Hepatocyte (in vitro differentiated cells): ENCODE results near the gene ERAP2. TPM values are rescaled to one million over a fixed set of nuclear protein-coding genes. Genes with fewer than 3 reads are reported as not detected.
A peak's percentile ranks its signal among the peaks of the same experiment; 100 is the strongest.
"Not testable (repeated sequence)": the region's sequence is repeated elsewhere in the genome, so short reads cannot be mapped to it uniquely, and the experiment has no call there.

Experiments used
- DNase-seq: peaks from one replicate; pipeline ENCODE4 v3.0.0-alpha.2; 2016; ENCODE audit warnings: low spot score
- H2AFZ ChIP-seq: fragments of 200-600 bp; sonication (generic); 2 replicates; pipeline ENCODE4 v1.6.0; 2016; ENCODE audit warnings: antibody characterized with exemption, mild to moderate bottlenecking
- H3K27ac ChIP-seq: fragments of 200-600 bp; sonication (generic); 2 replicates; pipeline ENCODE4 v1.5.1; 2016; ENCODE audit warnings: mild to moderate bottlenecking
- H3K27me3 ChIP-seq: fragments of 200-600 bp; sonication (generic); 2 replicates; pipeline ENCODE4 v1.6.1; 2016
- H3K36me3 ChIP-seq: fragments of 200-600 bp; sonication (generic); replicated peaks from 2 replicates; pipeline ENCODE4 v1.5.1; 2016; ENCODE audit warnings: low read depth; ENCODE audit not compliant: insufficient read depth
- H3K4me1 ChIP-seq: fragments of 200-600 bp; sonication (generic); 2 replicates; pipeline ENCODE4 v1.5.1; 2016; ENCODE audit warnings: mild to moderate bottlenecking, moderate library complexity; ENCODE audit not compliant: insufficient read depth
- H3K4me2 ChIP-seq: fragments of 200-600 bp; sonication (generic); 2 replicates; pipeline ENCODE4 v1.6.0; 2016
- H3K4me3 ChIP-seq: fragments of 200-600 bp; sonication (generic); 2 replicates; pipeline ENCODE4 v1.5.1; 2016; ENCODE audit warnings: mild to moderate bottlenecking
- H3K79me2 ChIP-seq: fragments of 200-600 bp; sonication (generic); 2 replicates; pipeline ENCODE4 v1.6.0; 2017; ENCODE audit warnings: mild to moderate bottlenecking
- H3K9me2 ChIP-seq: fragments of 200-600 bp; sonication (generic); replicated peaks from 2 replicates; pipeline ENCODE4 v1.6.0; 2017; ENCODE audit warnings: mild to moderate bottlenecking; ENCODE audit not compliant: insufficient read depth
- H3K9me3 ChIP-seq: fragments of 200-600 bp; sonication (generic); 2 replicates; pipeline ENCODE4 v1.5.1; 2016; ENCODE audit warnings: low read depth, mild to moderate bottlenecking
- H4K20me1 ChIP-seq: fragments of 200-600 bp; sonication (generic); 2 replicates; pipeline ENCODE4 v1.6.0; 2016; ENCODE audit warnings: mild to moderate bottlenecking; ENCODE audit not compliant: insufficient read depth, poor library complexity, severe bottlenecking
- CTCF ChIP-seq: fragments of 200-600 bp; sonication (generic); IDR thresholded peaks from 2 replicates; pipeline ENCODE4 v1.5.1; 2016; ENCODE audit warnings: antibody characterized with exemption, mild to moderate bottlenecking; ENCODE audit not compliant: poor library complexity
- EZH2 ChIP-seq: fragments of 200-600 bp; sonication (generic); IDR thresholded peaks from 2 replicates; pipeline ENCODE4 v1.6.1; 2016; ENCODE audit warnings: antibody characterized with exemption, mild to moderate bottlenecking, borderline replicate concordance
- EZH2phosphoT487 ChIP-seq: fragments of 200-600 bp; sonication (generic); IDR thresholded peaks from one replicate; pipeline ENCODE4 v1.6.1; 2018; ENCODE audit warnings: antibody characterized with exemption, mild to moderate bottlenecking, low read depth, moderate library complexity; ENCODE audit not compliant: unreplicated experiment, severe bottlenecking
- WGBS: methylation state at CpG from one replicate; pipeline ENCODE4 v1.1.6; 2016; ENCODE audit warnings: low lambda C conversion rate; ENCODE audit errors: missing lambda C conversion rate; 5-methylcytosine and 5-hydroxymethylcytosine counted together
- polyA plus RNA-seq: library from polyadenylated mRNA; unstranded; fragments of >200 nt; fragmentation: Nextera tagmentation; extraction: Ambion mirVana; gene quantifications from 2 replicates; pipeline ENCODE4 v1.2.1, GENCODE V29; 2016
- total RNA-seq: library from RNA; depleted of rRNA; stranded (reverse); fragments of >200 nt; gene quantifications from 2 replicates; pipeline ENCODE4 v1.2.3, GENCODE V29; 2014

ERAP2 gene
- total and polyA plus RNA-seq, 2 experiments from 2014 or later, result 0.87 to 1.5 TPM

GRCh38 chr5:96875791-96876291, 459 bp upstream of the ERAP2 start:
- no peaks in the 10 kb centered on the region for H3K27me3 ChIP-seq
- peaks cover 4% of the 10 kb centered on the region for H3K4me1 ChIP-seq
- H4K20me1 ChIP-seq, result no peaks in the 10 kb centered on the region
- no peaks in the 10 kb centered on the region for H3K9me3 ChIP-seq
- peak overlapping the region; percentile 41 for H3K27ac ChIP-seq
- no peaks in the 10 kb centered on the region for H3K79me2 ChIP-seq
- H3K9me2 ChIP-seq, result no peaks in the 10 kb centered on the region
- TF ChIP-seq CTCF (no peak), EZH2 (no peak), EZH2phosphoT487 (no peak)
- no peak for DNase-seq
- H3K36me3 ChIP-seq, result no peaks in the 10 kb centered on the region
- peak overlapping the region; percentile 50 for H2AFZ ChIP-seq
- H3K4me2 ChIP-seq, result peak overlapping the region; percentile 72
- H3K4me3 ChIP-seq, result peak overlapping the region; percentile 3
- 22% methylated on average over 4 of the region's 4 CpGs for WGBS

- H3K9me3 ChIP-seq, H3K27me3 ChIP-seq, H4K20me1 ChIP-seq, H3K79me2 ChIP-seq, H3K4me3 ChIP-seq, H3K4me1 ChIP-seq, H3K9me2 ChIP-seq, DNase-seq, H3K36me3 ChIP-seq: not testable (repeated sequence)
- Histone ChIP-seq H3K27ac (peak overlapping the region; percentile 9), H2AFZ (peak overlapping the region; percentile 50), H3K4me2 (peak overlapping the region; percentile 72)
- 80% methylated on average over 12 of the region's 12 CpGs for WGBS
Measured at GRCh38 chr5:96876977-96877469, 723 bp downstream of the ERAP2 start.

GRCh38 chr5:96879665-96880064, 3.4 kb downstream of the ERAP2 start:
- Histone ChIP-seq H3K4me2 (no peak overlapping the region), H3K4me1 (peaks cover 4% of the 10 kb centered on the region)
- no peak for DNase-seq

More at GRCh38 chr5:96879665-96880064, 3.4 kb downstream of the ERAP2 start:
- WGBS, result 90% methylated on average over 3 of the region's 3 CpGs
- TF ChIP-seq EZH2phosphoT487, result no peak
- TF ChIP-seq CTCF, result no peak
- H3K27ac ChIP-seq, result no peak overlapping the region
- no peak overlapping the region for H3K4me3 ChIP-seq
- no peaks in the 10 kb centered on the region for H3K27me3 ChIP-seq
- no peaks in the 10 kb centered on the region for H4K20me1 ChIP-seq
- no peaks in the 10 kb centered on the region for H3K79me2 ChIP-seq
- no peak overlapping the region for H2AFZ ChIP-seq
- no peaks in the 10 kb centered on the region for H3K9me2 ChIP-seq
- H3K36me3 ChIP-seq, result no peaks in the 10 kb centered on the region
- no peaks in the 10 kb centered on the region for H3K9me3 ChIP-seq
